HepG2 (cell line): ENCODE measurements around the gene UBAC2. TPM values are rescaled to one million over a fixed set of nuclear protein-coding genes. Genes with fewer than 3 reads are reported as not detected.

Source experiments
- CENPT ChIP-seq: sonication (generic); formaldehyde crosslinking; IDR thresholded peaks from 2 replicates; pipeline ENCODE4 v1.8.0; 2022; ENCODE audit warnings: low read depth, mild to moderate bottlenecking, moderate library complexity, missing genetic modification reagents
- ELF1 ChIP-seq: sonication (generic); formaldehyde crosslinking; IDR thresholded peaks from 2 replicates; pipeline ENCODE4 v1.4.0; 2020; ENCODE audit warnings: missing genetic modification reagents
- HNRNPH1 ChIP-seq: fragments of 200-400 bp; formaldehyde crosslinking; optimal IDR thresholded peaks from 2 replicates; pipeline ENCODE3; 2017; ENCODE audit warnings: mild to moderate bottlenecking, low read depth, low read length
- HNRNPUL1 ChIP-seq: fragments of 200-400 bp; formaldehyde crosslinking; IDR thresholded peaks from 2 replicates; pipeline ENCODE4 v1.6.1; 2017; ENCODE audit warnings: low read depth, mild to moderate bottlenecking, low read length, moderate library complexity
- IKZF1 ChIP-seq: fragments of 450-650 bp; IDR thresholded peaks from 2 replicates; pipeline ENCODE4 v1.7.1; 2016
- LRRFIP1 ChIP-seq: sonication (generic); formaldehyde crosslinking; conservative IDR thresholded peaks from 2 replicates; pipeline ENCODE4 v1.4.0; 2020; ENCODE audit warnings: missing genetic modification reagents
- MTF1 ChIP-seq: sonication (generic); formaldehyde crosslinking; IDR thresholded peaks from 2 replicates; pipeline ENCODE4 v1.5.0; 2020; ENCODE audit warnings: missing genetic modification reagents
- NAIF1 ChIP-seq: sonication (generic); formaldehyde crosslinking; IDR thresholded peaks from 2 replicates; pipeline ENCODE4 v1.5.0; 2020; ENCODE audit warnings: mild to moderate bottlenecking, missing genetic modification reagents, borderline replicate concordance
- RXRA ChIP-seq: sonication (generic); formaldehyde crosslinking; IDR thresholded peaks from 2 replicates; pipeline ENCODE4 v1.5.1; 2020; ENCODE audit warnings: missing genetic modification reagents
- ZBTB38 ChIP-seq: sonication (generic); formaldehyde crosslinking; IDR thresholded peaks from 2 replicates; pipeline ENCODE4 v1.5.1; 2020; ENCODE audit warnings: mild to moderate bottlenecking, missing genetic modification reagents
- ZBTB42 ChIP-seq: sonication (generic); formaldehyde crosslinking; IDR thresholded peaks from 2 replicates; pipeline ENCODE4 v1.5.0; 2020; ENCODE audit warnings: mild to moderate bottlenecking, missing genetic modification reagents
- ZNF10 ChIP-seq: sonication (generic); formaldehyde crosslinking; IDR thresholded peaks from 2 replicates; pipeline ENCODE4 v1.4.0; 2020; ENCODE audit warnings: mild to moderate bottlenecking, low read depth, missing genetic modification reagents, borderline replicate concordance
- ZNF441 ChIP-seq: sonication (generic); formaldehyde crosslinking; IDR thresholded peaks from 2 replicates; pipeline ENCODE4 v1.7.0; 2021; ENCODE audit warnings: missing genetic modification reagents, borderline replicate concordance
- ZNF503 ChIP-seq: sonication (generic); formaldehyde crosslinking; IDR thresholded peaks from 2 replicates; pipeline ENCODE4 v1.4.0; 2020; ENCODE audit warnings: missing genetic modification reagents
- ZNF543 ChIP-seq: sonication (generic); formaldehyde crosslinking; IDR thresholded peaks from 2 replicates; pipeline ENCODE4 v1.4.0; 2020; ENCODE audit warnings: mild to moderate bottlenecking, missing genetic modification reagents
- ZNF605 ChIP-seq: sonication (generic); formaldehyde crosslinking; IDR thresholded peaks from 2 replicates; pipeline ENCODE4 v1.8.0; 2022; ENCODE audit warnings: mild to moderate bottlenecking, missing genetic modification reagents
- ZSCAN30 ChIP-seq: sonication (generic); formaldehyde crosslinking; IDR thresholded peaks from 2 replicates; pipeline ENCODE4 v1.5.0; 2020; ENCODE audit warnings: mild to moderate bottlenecking, missing genetic modification reagents
- polyA plus RNA-seq, 8 experiments: library from polyadenylated mRNA; depleted of rRNA in 3 of 8; stranded (reverse) in 7 of 8; unstranded in 1 of 8; fragments of >200 nt; fragmentation: Illumina TruSeq in 4 of 8; extraction: Trizol in 4 of 8; gene quantifications; 2 replicates each; pipeline versions ENCODE4 v1.2.1 to v1.2.3, GENCODE V29; 2011 to 2016; ENCODE audit warnings: low read depth in 4 of 8, missing spikeins in 1 of 8, mixed read lengths in 1 of 8; ENCODE audit not compliant: insufficient read depth in 1 of 8
- total RNA-seq, 5 experiments: library from RNA; depleted of rRNA; stranded (reverse); fragments of >200 nt; fragmentation: Illumina TruSeq; extraction: Trizol; gene quantifications; 2 replicates each; pipeline ENCODE4 v1.2.3, GENCODE V29; 2016; ENCODE audit warnings: low read depth in 1 of 5
- TF ChIP-seq, protein P1 (sequence below): sonication (generic); formaldehyde crosslinking; IDR thresholded peaks from 2 replicates; pipeline ENCODE4 v1.5.1; 2020; ENCODE audit warnings: missing genetic modification reagents, mild to moderate bottlenecking, borderline replicate concordance
- TF ChIP-seq, protein P2 (sequence below): sonication (generic); formaldehyde crosslinking; IDR thresholded peaks from 2 replicates; pipeline ENCODE4 v1.5.0; 2020; ENCODE audit warnings: mild to moderate bottlenecking, missing genetic modification reagents
- TF ChIP-seq, protein P3 (sequence below): sonication (generic); formaldehyde crosslinking; IDR thresholded peaks from 2 replicates; pipeline ENCODE4 v1.5.0; 2020; ENCODE audit warnings: mild to moderate bottlenecking, missing genetic modification reagents, borderline replicate concordance

The UBAC2 gene
- total and polyA plus RNA-seq, 2 of the 13 experiments (the other 11 are each of a cell fraction or from before 2014, with no cell fraction given), result 61.3 to 80.8 TPM

- TF ChIP-seq LRRFIP1 (CRISPR knock-in tag) (no peak), ZNF10 (CRISPR knock-in tag) (no peak), ZNF441 (no peak; the same call in 1 of the 2 replicates), NAIF1 (no peak; the same call in 1 of the 2 replicates), RXRA (CRISPR knock-in tag) (peak; percentile 26; the same call in 1 of the 2 replicates), MTF1 (no peak), HNRNPUL1 (no peak), ZNF503 (CRISPR knock-in tag) (no peak), ZNF605 (CRISPR knock-in tag) (peak; percentile 48; the same call in 1 of the 2 replicates), ELF1 (CRISPR knock-in tag) (peak; percentile 72), CENPT (CRISPR knock-in tag) (no peak), IKZF1 (no peak), ZBTB42 (CRISPR knock-in tag) (0 out of 2 replicates have a peak, but pooled peaks have one; percentile 46), HNRNPH1 (no peak), ZSCAN30 (CRISPR knock-in tag) (no peak), ZNF543 (CRISPR knock-in tag) (no peak), ZBTB38 (CRISPR knock-in tag) (peak; percentile 68; the same call in 1 of the 2 replicates)
- TF ChIP-seq, protein P1, sequence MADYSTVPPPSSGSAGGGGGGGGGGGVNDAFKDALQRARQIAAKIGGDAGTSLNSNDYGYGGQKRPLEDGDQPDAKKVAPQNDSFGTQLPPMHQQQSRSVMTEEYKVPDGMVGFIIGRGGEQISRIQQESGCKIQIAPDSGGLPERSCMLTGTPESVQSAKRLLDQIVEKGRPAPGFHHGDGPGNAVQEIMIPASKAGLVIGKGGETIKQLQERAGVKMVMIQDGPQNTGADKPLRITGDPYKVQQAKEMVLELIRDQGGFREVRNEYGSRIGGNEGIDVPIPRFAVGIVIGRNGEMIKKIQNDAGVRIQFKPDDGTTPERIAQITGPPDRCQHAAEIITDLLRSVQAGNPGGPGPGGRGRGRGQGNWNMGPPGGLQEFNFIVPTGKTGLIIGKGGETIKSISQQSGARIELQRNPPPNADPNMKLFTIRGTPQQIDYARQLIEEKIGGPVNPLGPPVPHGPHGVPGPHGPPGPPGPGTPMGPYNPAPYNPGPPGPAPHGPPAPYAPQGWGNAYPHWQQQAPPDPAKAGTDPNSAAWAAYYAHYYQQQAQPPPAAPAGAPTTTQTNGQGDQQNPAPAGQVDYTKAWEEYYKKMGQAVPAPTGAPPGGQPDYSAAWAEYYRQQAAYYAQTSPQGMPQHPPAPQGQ, result no peak
- TF ChIP-seq, protein P2, sequence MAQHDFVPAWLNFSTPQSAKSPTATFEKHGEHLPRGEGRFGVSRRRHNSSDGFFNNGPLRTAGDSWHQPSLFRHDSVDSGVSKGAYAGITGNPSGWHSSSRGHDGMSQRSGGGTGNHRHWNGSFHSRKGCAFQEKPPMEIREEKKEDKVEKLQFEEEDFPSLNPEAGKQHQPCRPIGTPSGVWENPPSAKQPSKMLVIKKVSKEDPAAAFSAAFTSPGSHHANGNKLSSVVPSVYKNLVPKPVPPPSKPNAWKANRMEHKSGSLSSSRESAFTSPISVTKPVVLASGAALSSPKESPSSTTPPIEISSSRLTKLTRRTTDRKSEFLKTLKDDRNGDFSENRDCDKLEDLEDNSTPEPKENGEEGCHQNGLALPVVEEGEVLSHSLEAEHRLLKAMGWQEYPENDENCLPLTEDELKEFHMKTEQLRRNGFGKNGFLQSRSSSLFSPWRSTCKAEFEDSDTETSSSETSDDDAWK (CRISPR knock-in tag), result no peak
- TF ChIP-seq, protein P3, sequence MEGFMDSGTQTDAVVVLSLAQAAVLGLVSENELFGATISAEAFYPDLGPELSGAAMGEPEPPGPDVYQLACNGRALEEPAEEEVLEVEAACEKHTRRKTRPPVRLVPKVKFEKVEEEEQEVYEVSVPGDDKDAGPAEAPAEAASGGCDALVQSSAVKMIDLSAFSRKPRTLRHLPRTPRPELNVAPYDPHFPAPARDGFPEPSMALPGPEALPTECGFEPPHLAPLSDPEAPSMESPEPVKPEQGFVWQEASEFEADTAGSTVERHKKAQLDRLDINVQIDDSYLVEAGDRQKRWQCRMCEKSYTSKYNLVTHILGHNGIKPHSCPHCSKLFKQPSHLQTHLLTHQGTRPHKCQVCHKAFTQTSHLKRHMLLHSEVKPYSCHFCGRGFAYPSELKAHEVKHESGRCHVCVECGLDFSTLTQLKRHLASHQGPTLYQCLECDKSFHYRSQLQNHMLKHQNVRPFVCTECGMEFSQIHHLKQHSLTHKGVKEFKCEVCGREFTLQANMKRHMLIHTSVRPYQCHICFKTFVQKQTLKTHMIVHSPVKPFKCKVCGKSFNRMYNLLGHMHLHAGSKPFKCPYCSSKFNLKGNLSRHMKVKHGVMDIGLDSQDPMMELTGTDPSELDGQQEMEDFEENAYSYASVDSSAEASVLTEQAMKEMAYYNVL (CRISPR knock-in tag), result peak; percentile 35; the same call in 1 of the 2 replicates
Observed at GRCh38 chr13:99200432-99201167, at the start of gene UBAC2 (continued).
